GM12891 (cell line): ENCODE data around the gene PPP1R13B.

ENCODE experiments used
- PAX5 ChIP-seq: IDR thresholded peaks from 2 replicates; pipeline ENCODE4 v1.6.1; 2011; ENCODE audit warnings: low read length, moderate library complexity, mild to moderate bottlenecking; ENCODE audit not compliant: insufficient read depth, severe bottlenecking
- POLR2A ChIP-seq: IDR thresholded peaks from 2 replicates; pipeline ENCODE4 v1.6.1; 2011; ENCODE audit warnings: low read depth, low read length, control low read depth
- POLR2AphosphoS5 ChIP-seq: IDR thresholded peaks from 2 replicates; pipeline ENCODE4 v1.6.1; 2011; ENCODE audit warnings: low read depth, low read length, control low read depth
- POU2F2 ChIP-seq: IDR thresholded peaks from 2 replicates; pipeline ENCODE4 v1.6.1; 2011; ENCODE audit warnings: low read depth, mild to moderate bottlenecking, control low read depth, low read length, moderate library complexity
- SPI1 ChIP-seq: IDR thresholded peaks from 2 replicates; pipeline ENCODE4 v1.6.1; 2011; ENCODE audit warnings: low read depth, low read length, control low read depth
- TAF1 ChIP-seq: IDR thresholded peaks from 2 replicates; pipeline ENCODE4 v1.6.1; 2011; ENCODE audit warnings: low read depth, low read length, control low read depth

DNA sequence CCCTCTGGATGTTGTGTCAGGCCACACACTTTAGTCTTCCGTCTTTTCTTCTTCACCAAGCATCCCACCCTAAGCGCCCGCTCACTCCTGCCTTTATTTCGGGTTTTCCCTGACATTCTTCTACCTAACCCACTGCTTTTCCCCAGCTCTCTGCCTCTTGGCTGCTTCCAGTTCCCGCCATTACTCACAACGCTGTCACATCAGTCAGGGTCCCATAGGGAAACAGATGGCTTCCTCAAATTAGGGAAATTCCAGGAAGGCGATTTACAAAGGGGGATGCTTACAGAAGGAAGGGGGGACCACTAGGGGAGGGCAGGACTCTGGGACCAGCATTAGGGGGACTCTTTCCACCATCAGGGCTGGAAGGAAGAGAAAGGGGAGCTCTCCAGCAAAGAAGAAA lies 9.2 kb upstream of the PPP1R13B start:
- TF ChIP-seq POLR2A (no peak), POLR2AphosphoS5 (no peak), POU2F2 (no peak), TAF1 (no peak), SPI1 (no peak), PAX5 (no peak)
